ENCODE results near the gene ADAMTS6. TPM values are rescaled to one million over a fixed set of nuclear protein-coding genes. Genes with fewer than 3 reads are reported as not detected.
"Not testable (repeated sequence)": the region's sequence is repeated elsewhere in the genome, so short reads cannot be mapped to it uniquely, and the experiment has no call there.

Gene ADAMTS6
- total RNA-seq, 1 experiment from 2014 or later = 1.2 TPM

DNA sequence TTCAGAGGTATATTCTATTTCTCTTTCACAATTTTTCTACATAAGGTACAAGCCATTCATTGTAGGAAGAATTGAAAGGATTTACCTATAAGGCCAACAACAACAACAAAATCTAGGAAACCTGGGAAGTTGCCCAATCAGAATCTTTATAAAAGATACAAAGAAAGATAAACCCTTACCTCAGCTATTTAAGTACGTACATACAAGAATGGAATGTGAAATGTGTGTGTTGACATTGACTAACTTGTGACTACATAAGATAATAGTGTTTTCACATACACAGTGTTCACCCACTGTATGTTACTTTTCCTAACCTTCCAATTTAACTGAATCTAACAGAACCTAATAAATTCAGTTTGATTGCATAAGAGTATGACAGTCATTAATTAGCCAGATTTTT lies 154.1 kb downstream of the ADAMTS6 start:
- Mint-ChIP-seq H3K4me3 (ENCODE audit: low read depth, unreplicated experiment) (no peak overlapping the region), H3K9me3 (ENCODE audit: low read depth, unreplicated experiment) (no peaks in the 10 kb centered on the region), H3K4me1 (ENCODE audit: low read depth, unreplicated experiment) (no peaks in the 10 kb centered on the region), H3K36me3 (ENCODE audit: insufficient read depth, unreplicated experiment) (no peaks in the 10 kb centered on the region), H3K27ac (ENCODE audit: unreplicated experiment) (no peak overlapping the region), H3K27me3 (ENCODE audit: unreplicated experiment) (no peaks in the 10 kb centered on the region)
- DNase-seq = no peak
- TF ChIP-seq, protein P1, sequence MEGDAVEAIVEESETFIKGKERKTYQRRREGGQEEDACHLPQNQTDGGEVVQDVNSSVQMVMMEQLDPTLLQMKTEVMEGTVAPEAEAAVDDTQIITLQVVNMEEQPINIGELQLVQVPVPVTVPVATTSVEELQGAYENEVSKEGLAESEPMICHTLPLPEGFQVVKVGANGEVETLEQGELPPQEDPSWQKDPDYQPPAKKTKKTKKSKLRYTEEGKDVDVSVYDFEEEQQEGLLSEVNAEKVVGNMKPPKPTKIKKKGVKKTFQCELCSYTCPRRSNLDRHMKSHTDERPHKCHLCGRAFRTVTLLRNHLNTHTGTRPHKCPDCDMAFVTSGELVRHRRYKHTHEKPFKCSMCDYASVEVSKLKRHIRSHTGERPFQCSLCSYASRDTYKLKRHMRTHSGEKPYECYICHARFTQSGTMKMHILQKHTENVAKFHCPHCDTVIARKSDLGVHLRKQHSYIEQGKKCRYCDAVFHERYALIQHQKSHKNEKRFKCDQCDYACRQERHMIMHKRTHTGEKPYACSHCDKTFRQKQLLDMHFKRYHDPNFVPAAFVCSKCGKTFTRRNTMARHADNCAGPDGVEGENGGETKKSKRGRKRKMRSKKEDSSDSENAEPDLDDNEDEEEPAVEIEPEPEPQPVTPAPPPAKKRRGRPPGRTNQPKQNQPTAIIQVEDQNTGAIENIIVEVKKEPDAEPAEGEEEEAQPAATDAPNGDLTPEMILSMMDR (IDR thresholded peaks at IDR 0.05; ENCODE audit: unreplicated experiment) = no peak
- BruUV-seq (replicated peaks) = no TSS peak
- intact Hi-C loops (cut with micrococcal nuclease; ENCODE audit: unreplicated experiment) = no loop called here
- CTCF ChIA-PET = no interaction called here

DNA sequence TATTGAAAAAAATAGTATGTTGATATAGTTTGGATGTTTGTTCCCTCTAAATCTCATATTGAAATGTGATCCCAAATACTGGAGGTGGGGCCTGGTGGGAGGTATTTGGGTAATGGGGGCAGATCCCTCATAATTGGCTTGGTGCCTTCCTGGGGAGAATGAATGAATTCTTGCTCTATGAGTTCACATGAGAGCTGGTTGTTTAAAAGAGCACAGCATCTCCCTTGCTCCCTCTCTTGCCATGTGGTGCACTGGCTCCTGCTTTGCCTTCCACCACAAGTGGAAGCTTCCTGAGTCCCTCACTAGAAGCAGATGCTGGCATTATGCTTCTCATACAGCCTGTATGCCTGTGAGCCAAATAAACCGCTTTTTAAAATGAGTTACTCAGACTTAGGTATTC lies 154.8 kb downstream of the ADAMTS6 start:
- TF ChIP-seq, protein P1 (IDR thresholded peaks at IDR 0.05; ENCODE audit: unreplicated experiment) = no peak
- Mint-ChIP-seq H3K9me3 (ENCODE audit: low read depth, unreplicated experiment) (no peaks in the 10 kb centered on the region), H3K27me3 (ENCODE audit: unreplicated experiment) (no peaks in the 10 kb centered on the region), H3K4me1 (ENCODE audit: low read depth, unreplicated experiment) (no peaks in the 10 kb centered on the region), H3K4me3 (ENCODE audit: low read depth, unreplicated experiment) (no peak overlapping the region), H3K36me3 (ENCODE audit: insufficient read depth, unreplicated experiment) (no peaks in the 10 kb centered on the region), H3K27ac (ENCODE audit: unreplicated experiment) (no peak overlapping the region)
- CTCF ChIA-PET = no interaction called here
- DNase-seq = no peak
- BruUV-seq (replicated peaks) = no TSS peak
- intact Hi-C loops (cut with micrococcal nuclease; ENCODE audit: unreplicated experiment) = no loop called here

DNA sequence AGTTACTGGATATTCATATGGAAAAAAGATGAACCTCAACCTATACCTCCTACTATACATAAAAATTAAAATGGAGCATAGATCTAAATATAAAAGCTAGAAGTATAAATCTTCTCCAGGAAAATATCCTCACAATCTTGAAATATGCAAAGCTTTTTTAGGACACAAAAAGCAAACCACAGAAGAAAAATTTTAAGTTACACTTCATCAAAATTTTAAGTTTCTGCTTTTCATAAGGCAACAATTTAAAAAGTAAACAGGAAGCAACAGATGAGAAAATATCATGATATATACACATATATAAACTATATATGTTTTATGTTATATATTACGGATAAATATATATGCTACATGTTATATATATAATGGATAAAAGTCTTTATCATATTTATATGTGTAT lies 157.5 kb downstream of the ADAMTS6 start:
- no peaks in the 10 kb centered on the region for H3K4me1 Mint-ChIP-seq (ENCODE audit: low read depth, unreplicated experiment)
- intact Hi-C loops (cut with micrococcal nuclease; ENCODE audit: unreplicated experiment) = no loop called here

DNA sequence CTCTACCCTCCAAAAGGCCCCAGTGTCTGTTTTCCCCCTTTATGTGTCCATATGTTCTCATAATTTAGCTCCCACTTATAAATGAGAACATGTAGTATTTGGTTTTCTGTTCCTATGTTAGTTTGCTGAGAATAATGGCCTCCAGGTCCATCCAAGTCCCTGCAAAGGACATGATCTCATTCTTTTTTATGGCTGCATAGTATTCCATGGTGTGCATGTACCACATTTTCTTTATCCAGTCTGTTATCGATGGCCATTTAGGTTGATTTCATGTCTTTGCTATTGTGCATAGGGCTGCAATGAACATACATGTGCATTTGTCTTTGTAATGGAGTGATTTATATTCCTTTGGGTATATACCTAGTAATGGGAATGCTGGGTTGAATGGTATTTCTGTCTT lies 161.0 kb downstream of the ADAMTS6 start:
- DNase-seq; H3K9me3 Mint-ChIP-seq (ENCODE audit: low read depth, unreplicated experiment); BruUV-seq (replicated peaks); H3K27me3 Mint-ChIP-seq (ENCODE audit: unreplicated experiment); H3K4me3 Mint-ChIP-seq (ENCODE audit: low read depth, unreplicated experiment); H3K36me3 Mint-ChIP-seq (ENCODE audit: insufficient read depth, unreplicated experiment); H3K27ac Mint-ChIP-seq (ENCODE audit: unreplicated experiment); intact Hi-C loops (cut with micrococcal nuclease; ENCODE audit: unreplicated experiment); CTCF ChIA-PET; H3K4me1 Mint-ChIP-seq (ENCODE audit: low read depth, unreplicated experiment): not testable (repeated sequence)

More for the DNA sequence above, 157.5 kb downstream of the ADAMTS6 start:
- H3K4me3 Mint-ChIP-seq (ENCODE audit: low read depth, unreplicated experiment) = no peak overlapping the region
- no peaks in the 10 kb centered on the region for H3K36me3 Mint-ChIP-seq (ENCODE audit: insufficient read depth, unreplicated experiment)
- no TSS peak for BruUV-seq (replicated peaks)
- no peaks in the 10 kb centered on the region for H3K27me3 Mint-ChIP-seq (ENCODE audit: unreplicated experiment)
- no peaks in the 10 kb centered on the region for H3K9me3 Mint-ChIP-seq (ENCODE audit: low read depth, unreplicated experiment)
- DNase-seq = no peak
- TF ChIP-seq, protein P1 (IDR thresholded peaks at IDR 0.05; ENCODE audit: unreplicated experiment) = no peak
- no peak overlapping the region for H3K27ac Mint-ChIP-seq (ENCODE audit: unreplicated experiment)
- CTCF ChIA-PET = no interaction called here

DNA sequence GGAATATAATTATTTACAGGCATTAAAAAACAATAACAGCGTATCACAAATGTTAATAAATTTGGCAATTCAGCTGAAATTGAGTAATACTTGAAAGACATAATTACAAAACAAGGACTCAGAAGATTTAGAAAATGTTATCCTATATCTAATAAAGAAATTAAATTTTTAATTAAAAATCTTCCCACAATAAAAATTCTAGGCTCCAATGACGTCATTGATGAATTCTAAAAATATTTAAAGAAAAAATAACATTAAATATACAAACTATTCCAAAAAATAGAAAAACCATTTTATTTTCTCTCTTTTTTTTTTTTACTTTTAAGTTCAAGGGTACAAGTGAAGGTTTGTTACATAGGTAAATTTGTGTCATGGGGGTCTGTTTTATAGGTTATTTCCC lies 161.5 kb downstream of the ADAMTS6 start:
- BruUV-seq (replicated peaks) = no TSS peak
- Mint-ChIP-seq H3K27ac (ENCODE audit: unreplicated experiment) (no peak overlapping the region), H3K4me3 (ENCODE audit: low read depth, unreplicated experiment) (no peak overlapping the region), H3K27me3 (ENCODE audit: unreplicated experiment) (no peaks in the 10 kb centered on the region), H3K36me3 (ENCODE audit: insufficient read depth, unreplicated experiment) (no peaks in the 10 kb centered on the region), H3K4me1 (ENCODE audit: low read depth, unreplicated experiment) (no peaks in the 10 kb centered on the region), H3K9me3 (ENCODE audit: low read depth, unreplicated experiment) (no peaks in the 10 kb centered on the region)
- TF ChIP-seq, protein P1 (IDR thresholded peaks at IDR 0.05; ENCODE audit: unreplicated experiment) = no peak
- DNase-seq = no peak
- intact Hi-C loops (cut with micrococcal nuclease; ENCODE audit: unreplicated experiment) = no loop called here
- CTCF ChIA-PET = no interaction called here

All from Calu3 (cell line).